GM18526 (cell line): ENCODE measurements around the gene FAM163B.

Source experiments
- POLR2A ChIP-seq: IDR thresholded peaks from 3 replicates; pipeline ENCODE4 v1.6.1; 2011; ENCODE audit not compliant: insufficient read length; ENCODE audit errors: extremely low read depth

Gene FAM163B

DNA sequence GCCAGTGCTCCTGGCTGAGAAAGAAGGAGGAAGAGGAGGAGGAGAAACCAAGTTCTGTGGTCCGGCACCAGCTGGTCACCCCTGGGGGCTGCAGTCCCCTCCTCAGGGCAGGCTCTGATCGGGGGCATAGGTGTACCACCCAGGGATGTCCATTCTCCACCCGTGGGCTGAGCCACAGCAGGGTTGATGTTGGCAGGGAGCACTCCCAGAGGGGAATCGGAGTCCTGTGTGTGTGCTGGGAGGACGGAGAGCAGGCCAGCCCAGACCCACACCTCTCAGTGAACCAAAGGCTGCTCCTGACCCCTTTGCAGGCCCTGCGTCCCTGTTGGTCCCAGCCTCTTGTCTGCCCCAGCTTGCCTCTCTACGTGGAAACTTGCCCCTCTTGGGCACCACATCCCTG is 79.3 kb downstream of the FAM163B start:
- TF ChIP-seq POLR2A: no peak

DNA sequence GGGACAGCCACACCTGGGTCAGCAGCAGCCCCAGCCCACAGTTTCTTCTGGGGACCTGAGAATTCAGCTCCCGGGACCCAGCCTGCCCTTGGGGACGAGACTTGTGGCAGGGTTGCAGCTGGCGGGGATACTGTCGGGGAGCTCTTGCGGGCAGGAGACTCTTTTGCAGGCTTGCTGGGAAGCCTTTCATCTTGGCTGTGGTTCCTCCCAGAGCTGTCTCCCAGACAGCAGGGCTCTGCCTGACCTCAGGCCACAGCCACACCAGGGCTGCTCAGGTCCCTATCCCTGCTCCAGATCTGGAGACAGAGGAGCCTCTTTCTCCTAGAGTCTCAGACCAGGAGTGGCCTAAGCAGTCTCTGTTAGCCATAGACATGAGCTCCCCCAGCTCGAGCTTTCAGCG is 79.7 kb downstream of the FAM163B start:
- no peak for TF ChIP-seq POLR2A

DNA sequence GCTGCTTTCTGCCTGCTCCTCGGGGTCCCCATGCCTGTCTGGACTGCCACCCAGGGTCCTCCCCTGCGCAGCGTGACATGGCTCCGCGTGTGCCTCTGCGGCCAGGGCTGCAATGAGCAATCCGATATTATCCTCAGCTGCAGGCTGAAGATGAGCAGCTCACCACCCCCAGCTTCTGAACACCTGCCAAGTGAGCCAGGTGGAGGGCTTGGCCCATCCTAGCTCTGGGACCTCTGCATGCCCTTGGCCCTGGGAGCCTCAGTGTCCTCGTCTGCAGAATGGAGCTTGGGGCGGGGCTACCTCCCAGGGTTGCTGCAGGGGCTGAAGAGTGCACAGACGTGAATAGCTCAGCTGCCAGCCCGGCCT is 80.3 kb downstream of the FAM163B start:
- no peak for TF ChIP-seq POLR2A

DNA sequence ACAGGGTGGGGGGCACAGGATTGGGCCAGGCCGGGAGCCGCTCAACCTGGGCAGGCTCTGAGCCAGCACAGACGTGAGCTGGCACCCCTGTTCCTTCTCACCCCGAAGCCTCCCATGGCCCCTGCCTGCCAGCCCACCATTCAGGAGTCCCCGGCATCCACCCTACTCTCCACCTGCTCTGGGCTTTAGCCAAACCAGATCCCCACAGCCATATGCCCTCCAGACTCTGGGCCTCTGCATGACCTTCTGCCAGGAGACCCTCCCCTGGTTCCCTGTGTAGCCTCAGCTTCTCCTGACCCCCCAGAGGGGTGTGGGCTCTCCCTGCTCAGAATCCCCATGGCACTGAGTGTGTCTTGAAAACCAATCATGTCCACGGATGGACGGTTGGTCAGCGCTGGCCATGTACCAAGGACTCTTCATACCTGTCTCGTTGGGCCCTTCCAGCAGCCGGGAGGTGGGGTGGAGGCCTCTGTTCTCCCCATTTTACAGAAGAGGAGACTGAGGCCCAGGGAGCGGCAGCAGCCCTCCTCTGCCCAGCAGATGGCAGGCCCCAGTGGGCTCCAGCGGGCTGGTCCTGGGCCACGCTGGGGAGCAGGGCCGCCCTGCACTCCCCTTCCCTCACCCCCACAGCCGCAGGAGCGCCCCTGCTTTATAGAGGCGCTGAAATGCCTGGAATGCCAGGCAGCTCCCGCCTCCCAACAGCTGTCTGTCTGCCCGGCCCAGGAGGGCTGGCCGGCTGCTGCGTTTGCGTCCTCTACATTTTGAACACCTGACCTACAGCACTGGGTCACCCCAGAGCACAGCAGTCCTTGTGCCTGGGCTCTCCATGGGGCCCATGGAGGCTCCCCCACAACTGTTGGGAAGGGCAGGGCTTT is 81.0 kb downstream of the FAM163B start:
- no peak for TF ChIP-seq POLR2A

DNA sequence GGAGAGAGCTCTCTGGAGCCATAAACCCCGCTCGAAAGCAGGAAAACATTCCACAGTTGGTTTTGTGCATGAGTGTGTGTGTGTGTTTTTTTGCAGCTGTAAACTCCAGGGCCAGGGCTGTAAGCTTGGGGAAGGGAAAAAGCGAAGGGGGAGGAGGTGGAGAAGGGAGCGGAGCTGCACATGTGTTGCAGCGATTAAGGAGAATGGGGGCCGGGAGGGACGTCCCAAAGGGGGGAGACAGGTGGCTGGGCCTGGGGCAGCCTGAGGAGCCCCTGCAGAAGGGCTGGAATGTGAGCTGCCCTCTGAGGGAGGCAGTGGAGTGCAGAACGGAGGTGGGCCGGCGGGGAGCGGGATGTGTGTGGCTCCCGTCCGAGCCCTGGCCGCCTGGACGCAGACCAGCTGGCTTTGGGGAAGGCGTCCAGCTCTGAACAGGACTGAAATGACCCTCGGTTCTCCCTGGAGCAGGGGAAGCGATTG is 81.7 kb downstream of the FAM163B start:
- no peak for TF ChIP-seq POLR2A
